Bronchial epithelial cell (primary cell): ENCODE results near the gene KAZN. TPM values are rescaled to one million over a fixed set of nuclear protein-coding genes. Genes with fewer than 3 reads are reported as not detected.

ENCODE experiments used
- DNase-seq: peaks from one replicate; pipeline ENCODE4 v3.0.0-alpha.2; 2010; ENCODE audit warnings: low read depth
- FAIRE-seq: peaks from 2 replicates; lab custom pipeline; 2011; peaks lifted over from hg19 to GRCh38; lab: Jason Lieb, UNC
- H3K27me3 ChIP-seq: 2 replicates; pipeline ENCODE4 v1.5.1; 2011; ENCODE audit warnings: low read length; ENCODE audit not compliant: control insufficient read depth, insufficient read depth
- H3K36me3 ChIP-seq: 2 replicates; pipeline ENCODE4 v1.5.1; 2011; ENCODE audit warnings: low read length; ENCODE audit not compliant: control insufficient read depth, insufficient read depth
- H3K4me3 ChIP-seq: 2 replicates; pipeline ENCODE4 v1.5.1; 2011; ENCODE audit warnings: mild to moderate bottlenecking, low read depth, low read length, control low read depth
- total RNA-seq: library from RNA; depleted of rRNA; stranded (reverse); fragments of >200 nt; gene quantifications from 2 replicates; pipeline ENCODE4 v1.2.1, GENCODE V29; 2014
- TF ChIP-seq, protein P1 (sequence below): IDR thresholded peaks from 2 replicates; pipeline ENCODE4 v1.5.1; 2011; ENCODE audit warnings: mild to moderate bottlenecking, moderate library complexity, low read length, control low read depth, inconsistent platforms; ENCODE audit not compliant: insufficient read depth, severe bottlenecking

KAZN gene
- total RNA-seq, 1 donor from 2014 or later: 4.7 TPM

DNA sequence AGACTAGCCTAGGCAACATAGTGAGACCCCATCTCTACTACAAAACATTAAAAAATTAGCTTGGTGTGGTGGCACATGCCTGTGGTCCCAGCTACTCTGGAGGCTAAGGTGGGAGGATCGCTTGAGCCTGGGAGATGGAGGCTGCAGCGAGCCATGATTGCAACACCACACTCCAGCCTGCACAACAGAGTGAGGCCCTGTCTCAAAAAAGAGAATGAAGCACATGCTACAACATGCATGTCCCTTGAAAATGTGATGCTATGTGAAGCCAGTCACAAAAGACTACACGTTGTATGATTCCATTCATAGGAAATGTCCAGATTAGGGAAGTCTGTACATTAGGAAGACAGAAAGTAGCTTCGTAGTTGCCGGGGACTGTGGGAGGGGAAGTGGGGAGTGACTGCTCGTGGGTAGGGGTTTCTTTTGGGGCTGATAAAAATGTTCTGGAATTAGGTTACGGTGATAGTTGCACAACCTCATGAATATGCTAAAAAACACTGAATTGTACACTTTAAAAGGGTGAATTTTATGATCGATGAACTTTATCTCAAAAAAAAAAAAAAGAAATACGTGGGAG, 202.1 kb downstream of the KAZN start:
- no peak for DNase-seq
- Histone ChIP-seq H3K36me3 (no peaks in the 10 kb centered on the region), H3K27me3 (no peaks in the 10 kb centered on the region), H3K4me3 (no peak overlapping the region)
- TF ChIP-seq, protein P1, sequence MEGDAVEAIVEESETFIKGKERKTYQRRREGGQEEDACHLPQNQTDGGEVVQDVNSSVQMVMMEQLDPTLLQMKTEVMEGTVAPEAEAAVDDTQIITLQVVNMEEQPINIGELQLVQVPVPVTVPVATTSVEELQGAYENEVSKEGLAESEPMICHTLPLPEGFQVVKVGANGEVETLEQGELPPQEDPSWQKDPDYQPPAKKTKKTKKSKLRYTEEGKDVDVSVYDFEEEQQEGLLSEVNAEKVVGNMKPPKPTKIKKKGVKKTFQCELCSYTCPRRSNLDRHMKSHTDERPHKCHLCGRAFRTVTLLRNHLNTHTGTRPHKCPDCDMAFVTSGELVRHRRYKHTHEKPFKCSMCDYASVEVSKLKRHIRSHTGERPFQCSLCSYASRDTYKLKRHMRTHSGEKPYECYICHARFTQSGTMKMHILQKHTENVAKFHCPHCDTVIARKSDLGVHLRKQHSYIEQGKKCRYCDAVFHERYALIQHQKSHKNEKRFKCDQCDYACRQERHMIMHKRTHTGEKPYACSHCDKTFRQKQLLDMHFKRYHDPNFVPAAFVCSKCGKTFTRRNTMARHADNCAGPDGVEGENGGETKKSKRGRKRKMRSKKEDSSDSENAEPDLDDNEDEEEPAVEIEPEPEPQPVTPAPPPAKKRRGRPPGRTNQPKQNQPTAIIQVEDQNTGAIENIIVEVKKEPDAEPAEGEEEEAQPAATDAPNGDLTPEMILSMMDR: no peak
- no peak for FAIRE-seq

DNA sequence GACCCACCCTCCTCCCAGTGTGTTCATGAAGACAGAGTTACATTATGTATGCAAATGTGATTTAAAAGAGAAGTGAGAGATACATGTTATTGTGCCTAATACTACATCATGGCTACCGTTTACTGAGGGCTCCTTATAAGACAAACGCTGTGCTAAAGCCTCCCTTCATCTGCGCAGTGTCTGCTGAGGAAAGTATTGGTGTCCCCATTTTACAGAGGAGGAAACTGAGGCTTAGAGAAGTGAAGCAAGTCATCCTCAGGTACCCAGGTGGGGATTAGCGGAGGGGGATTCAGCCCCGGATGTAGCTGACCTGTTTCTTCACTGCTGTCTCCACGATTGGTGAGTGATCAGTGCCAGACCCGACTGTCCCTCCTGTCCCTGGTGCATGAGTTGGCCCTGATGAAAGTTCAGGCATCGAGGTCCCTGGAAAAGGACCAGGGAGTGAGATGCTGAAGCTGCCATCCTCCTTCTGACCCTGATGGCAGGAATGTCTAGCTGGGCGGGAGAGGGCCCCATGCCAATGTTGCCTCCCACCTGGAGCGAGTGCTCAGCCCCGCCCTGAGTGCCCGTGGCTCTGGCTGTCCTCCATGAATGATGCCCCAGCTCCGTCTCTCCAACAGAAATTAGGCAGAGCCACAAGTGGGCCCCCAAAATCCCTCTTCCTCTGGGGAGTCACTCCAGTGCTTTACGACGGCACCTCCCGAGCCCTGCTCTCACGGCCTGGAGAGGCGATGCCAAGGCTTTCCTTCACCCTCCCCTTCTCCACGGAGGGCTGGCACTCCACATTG, 204.7 kb downstream of the KAZN start:
- TF ChIP-seq, protein P1: no peak
- DNase-seq (no peak), FAIRE-seq (no peak)
- no peaks in the 10 kb centered on the region for H3K36me3 ChIP-seq
- H3K4me3 ChIP-seq: no peak overlapping the region
- H3K27me3 ChIP-seq: no peaks in the 10 kb centered on the region

DNA sequence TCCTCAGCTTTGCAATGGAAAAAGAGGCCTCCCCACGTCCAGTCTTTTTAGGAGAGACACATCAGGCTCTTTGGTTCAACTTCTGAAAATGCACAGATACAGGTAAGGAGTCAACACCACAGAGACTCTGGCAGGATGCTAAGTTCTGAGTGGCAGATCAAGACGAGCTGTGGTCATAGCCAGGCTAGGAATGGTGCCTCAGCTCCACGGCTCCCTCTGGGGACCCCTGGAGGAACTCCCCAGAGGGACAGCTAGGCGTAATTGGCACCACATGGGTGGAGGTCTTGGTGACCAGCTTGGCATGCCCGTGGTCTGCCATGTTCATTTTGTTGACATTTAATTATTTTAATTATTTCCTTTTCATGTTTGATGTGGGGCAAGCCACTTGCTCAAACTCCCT, 206.1 kb downstream of the KAZN start:
- FAIRE-seq (no peak), DNase-seq (no peak)
- TF ChIP-seq, protein P1: peak; percentile 15
- no peaks in the 10 kb centered on the region for H3K27me3 ChIP-seq
- H3K36me3 ChIP-seq: no peaks in the 10 kb centered on the region
- H3K4me3 ChIP-seq: no peak overlapping the region

DNA sequence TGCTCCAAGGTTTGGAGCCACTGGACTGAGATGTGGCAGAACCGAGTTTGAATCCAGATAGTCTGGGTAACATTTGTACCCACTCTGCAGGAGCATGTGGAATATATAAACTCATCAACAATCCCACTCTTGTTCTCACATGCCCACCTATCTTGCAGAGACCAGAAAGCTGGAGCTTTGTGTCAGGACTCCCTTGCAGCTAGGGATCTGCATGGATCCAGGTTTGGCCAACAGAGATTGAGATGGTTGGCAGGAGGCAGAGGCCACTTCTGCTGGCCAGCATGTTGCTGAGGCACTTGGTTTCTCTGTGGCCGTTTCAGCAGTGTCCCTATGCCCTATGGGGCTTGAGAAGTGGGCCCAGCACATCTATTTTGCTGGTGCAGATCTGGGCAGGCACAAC, 208.3 kb downstream of the KAZN start:
- DNase-seq (no peak), FAIRE-seq (no peak)
- TF ChIP-seq, protein P1: no peak
- Histone ChIP-seq H3K4me3 (no peak overlapping the region), H3K36me3 (no peaks in the 10 kb centered on the region), H3K27me3 (no peaks in the 10 kb centered on the region)

DNA sequence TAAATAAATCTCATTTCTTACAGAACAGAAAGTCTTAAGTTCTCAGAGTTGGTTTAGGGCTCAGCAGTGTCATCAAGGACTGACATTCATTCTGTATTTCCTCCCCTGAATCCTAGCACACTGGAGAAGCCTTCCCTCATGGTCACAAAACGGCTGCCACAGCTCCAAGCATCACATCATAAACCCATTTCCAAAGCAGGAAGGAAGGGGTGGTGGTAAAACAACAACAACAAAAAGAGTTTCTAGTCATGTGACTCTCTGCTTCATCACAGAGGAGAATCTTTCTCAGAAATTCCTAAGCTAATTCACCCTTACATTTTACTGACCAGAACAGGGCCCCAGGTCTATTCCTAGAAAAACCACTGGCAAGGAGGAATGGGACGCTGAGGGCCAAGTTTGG, 210.3 kb downstream of the KAZN start:
- TF ChIP-seq, protein P1: no peak
- no peak for FAIRE-seq
- Histone ChIP-seq H3K4me3 (no peak overlapping the region), H3K27me3 (no peaks in the 10 kb centered on the region), H3K36me3 (no peaks in the 10 kb centered on the region)
- no peak for DNase-seq
